ENCODE data around the gene SHISA8. TPM values are rescaled to one million over a fixed set of nuclear protein-coding genes. Genes with fewer than 3 reads are reported as not detected.

SHISA8 gene
- total and polyA plus RNA-seq, 10 of the 15 experiments (the other 5 are each of a cell fraction or from before 2014, with no cell fraction given) = 0.06 to 10.1 (median 0.25) TPM

DNA sequence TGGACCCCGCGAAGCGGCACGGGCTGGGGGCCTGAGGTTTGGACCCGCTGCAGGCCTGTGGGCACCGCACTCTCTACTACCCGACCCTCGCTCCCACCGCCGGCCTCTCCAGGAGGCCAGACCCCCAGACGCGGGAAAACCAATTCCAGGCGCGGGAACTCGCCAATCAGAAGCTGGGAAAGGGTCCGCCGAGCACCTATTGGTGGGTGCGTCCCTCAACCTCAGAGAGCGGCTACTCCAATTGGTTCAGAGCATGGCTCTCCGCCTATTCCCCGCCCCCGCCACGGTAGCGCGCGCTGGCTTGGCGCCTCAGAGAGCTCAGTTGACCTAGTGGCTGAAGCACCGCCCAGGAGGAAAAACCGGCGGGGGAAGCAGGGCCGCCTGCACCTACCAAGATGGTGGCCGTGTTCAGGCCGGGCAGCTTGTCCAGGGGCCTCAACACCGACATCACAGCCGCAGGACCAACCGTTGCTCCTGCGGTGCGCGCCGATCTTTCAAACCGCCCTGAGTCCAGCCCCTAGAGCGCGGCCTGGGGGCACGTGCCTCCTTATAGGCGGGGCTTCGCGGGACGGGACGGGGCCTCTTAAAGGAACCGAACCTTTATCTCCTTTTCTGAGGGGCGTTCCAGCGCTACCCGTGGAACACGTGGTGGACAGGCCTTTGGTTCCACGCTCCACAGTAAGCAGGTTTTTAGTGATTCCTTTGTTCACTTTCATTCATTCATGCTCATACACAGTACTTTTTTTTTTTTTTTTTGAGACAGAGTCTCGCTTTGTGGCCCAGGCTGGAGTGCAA is 32.0 kb upstream of the SHISA8 start, which contains the start of gene CENPM (continued):
- TF ChIP-seq, protein P1, sequence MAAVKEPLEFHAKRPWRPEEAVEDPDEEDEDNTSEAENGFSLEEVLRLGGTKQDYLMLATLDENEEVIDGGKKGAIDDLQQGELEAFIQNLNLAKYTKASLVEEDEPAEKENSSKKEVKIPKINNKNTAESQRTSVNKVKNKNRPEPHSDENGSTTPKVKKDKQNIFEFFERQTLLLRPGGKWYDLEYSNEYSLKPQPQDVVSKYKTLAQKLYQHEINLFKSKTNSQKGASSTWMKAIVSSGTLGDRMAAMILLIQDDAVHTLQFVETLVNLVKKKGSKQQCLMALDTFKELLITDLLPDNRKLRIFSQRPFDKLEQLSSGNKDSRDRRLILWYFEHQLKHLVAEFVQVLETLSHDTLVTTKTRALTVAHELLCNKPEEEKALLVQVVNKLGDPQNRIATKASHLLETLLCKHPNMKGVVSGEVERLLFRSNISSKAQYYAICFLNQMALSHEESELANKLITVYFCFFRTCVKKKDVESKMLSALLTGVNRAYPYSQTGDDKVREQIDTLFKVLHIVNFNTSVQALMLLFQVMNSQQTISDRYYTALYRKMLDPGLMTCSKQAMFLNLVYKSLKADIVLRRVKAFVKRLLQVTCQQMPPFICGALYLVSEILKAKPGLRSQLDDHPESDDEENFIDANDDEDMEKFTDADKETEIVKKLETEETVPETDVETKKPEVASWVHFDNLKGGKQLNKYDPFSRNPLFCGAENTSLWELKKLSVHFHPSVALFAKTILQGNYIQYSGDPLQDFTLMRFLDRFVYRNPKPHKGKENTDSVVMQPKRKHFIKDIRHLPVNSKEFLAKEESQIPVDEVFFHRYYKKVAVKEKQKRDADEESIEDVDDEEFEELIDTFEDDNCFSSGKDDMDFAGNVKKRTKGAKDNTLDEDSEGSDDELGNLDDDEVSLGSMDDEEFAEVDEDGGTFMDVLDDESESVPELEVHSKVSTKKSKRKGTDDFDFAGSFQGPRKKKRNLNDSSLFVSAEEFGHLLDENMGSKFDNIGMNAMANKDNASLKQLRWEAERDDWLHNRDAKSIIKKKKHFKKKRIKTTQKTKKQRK (IDR thresholded peaks at IDR 0.05; ENCODE audit: low read depth, low read length) = no peak
- TF ChIP-seq ZZZ3 (IDR thresholded peaks at IDR 0.05; ENCODE audit: control insufficient read depth, insufficient read length, low read depth) (no peak), ZNF207 (IDR thresholded peaks at IDR 0.05; ENCODE audit: borderline replicate concordance) (peak; percentile 33; the same call in 1 of the 2 replicates), HDAC2 (IDR thresholded peaks at IDR 0.05) (peak; percentile 88; the same call in 1 of the 2 replicates), MEF2A (IDR thresholded peaks at IDR 0.05; ENCODE audit: insufficient read depth, low read depth, low read length) (no peak), CEBPB (IDR thresholded peaks at IDR 0.05; ENCODE audit: borderline replicate concordance in 1 of 2, low read depth in 2 of 2, low read length in 2 of 2) (no peak), MTA2 (IDR thresholded peaks at IDR 0.05; ENCODE audit: low read depth) (no peak), NFXL1 (IDR thresholded peaks at IDR 0.05; ENCODE audit: borderline replicate concordance) (no peak), FOS (IDR thresholded peaks at IDR 0.05; ENCODE audit: borderline replicate concordance, extremely low read depth, insufficient read length) (peak; percentile 91), ZSCAN29 (IDR thresholded peaks at IDR 0.05) (no peak), HDGF (IDR thresholded peaks at IDR 0.05) (peak; percentile 50; the same call in 1 of the 2 replicates), SREBF2 (IDR thresholded peaks at IDR 0.05; ENCODE audit: low read length) (no peak), ZNF384 (IDR thresholded peaks at IDR 0.05; ENCODE audit: borderline replicate concordance, low read depth, low read length) (0 out of 2 replicates have a peak, but pooled peaks have one; percentile 21), EZH2 (IDR thresholded peaks at IDR 0.05; ENCODE audit: borderline replicate concordance, control insufficient read depth, low read depth, low read length) (no peak), TAF1 (IDR thresholded peaks at IDR 0.05; ENCODE audit: borderline replicate concordance, low read depth, low read length) (peak; percentile 52; the same call in 1 of the 2 replicates), CHD1 (IDR thresholded peaks at IDR 0.05; ENCODE audit: low read depth, low read length) (no peak), ZNF622 (IDR thresholded peaks at IDR 0.05) (no peak), PML (IDR thresholded peaks at IDR 0.05; ENCODE audit: low read length) (peak; percentile 38; the same call in 1 of the 2 replicates)
- TF ChIP-seq, protein P2, sequence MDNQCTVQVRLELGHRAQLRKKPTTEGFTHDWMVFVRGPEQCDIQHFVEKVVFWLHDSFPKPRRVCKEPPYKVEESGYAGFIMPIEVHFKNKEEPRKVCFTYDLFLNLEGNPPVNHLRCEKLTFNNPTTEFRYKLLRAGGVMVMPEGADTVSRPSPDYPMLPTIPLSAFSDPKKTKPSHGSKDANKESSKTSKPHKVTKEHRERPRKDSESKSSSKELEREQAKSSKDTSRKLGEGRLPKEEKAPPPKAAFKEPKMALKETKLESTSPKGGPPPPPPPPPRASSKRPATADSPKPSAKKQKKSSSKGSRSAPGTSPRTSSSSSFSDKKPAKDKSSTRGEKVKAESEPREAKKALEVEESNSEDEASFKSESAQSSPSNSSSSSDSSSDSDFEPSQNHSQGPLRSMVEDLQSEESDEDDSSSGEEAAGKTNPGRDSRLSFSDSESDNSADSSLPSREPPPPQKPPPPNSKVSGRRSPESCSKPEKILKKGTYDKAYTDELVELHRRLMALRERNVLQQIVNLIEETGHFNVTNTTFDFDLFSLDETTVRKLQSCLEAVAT (IDR thresholded peaks at IDR 0.05) = no peak
- TF ChIP-seq, protein P3, sequence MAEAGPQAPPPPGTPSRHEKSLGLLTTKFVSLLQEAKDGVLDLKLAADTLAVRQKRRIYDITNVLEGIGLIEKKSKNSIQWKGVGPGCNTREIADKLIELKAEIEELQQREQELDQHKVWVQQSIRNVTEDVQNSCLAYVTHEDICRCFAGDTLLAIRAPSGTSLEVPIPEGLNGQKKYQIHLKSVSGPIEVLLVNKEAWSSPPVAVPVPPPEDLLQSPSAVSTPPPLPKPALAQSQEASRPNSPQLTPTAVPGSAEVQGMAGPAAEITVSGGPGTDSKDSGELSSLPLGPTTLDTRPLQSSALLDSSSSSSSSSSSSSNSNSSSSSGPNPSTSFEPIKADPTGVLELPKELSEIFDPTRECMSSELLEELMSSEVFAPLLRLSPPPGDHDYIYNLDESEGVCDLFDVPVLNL (IDR thresholded peaks at IDR 0.05; ENCODE audit: low read depth, low read length) = peak; percentile 90
- TF ChIP-seq, protein P4, sequence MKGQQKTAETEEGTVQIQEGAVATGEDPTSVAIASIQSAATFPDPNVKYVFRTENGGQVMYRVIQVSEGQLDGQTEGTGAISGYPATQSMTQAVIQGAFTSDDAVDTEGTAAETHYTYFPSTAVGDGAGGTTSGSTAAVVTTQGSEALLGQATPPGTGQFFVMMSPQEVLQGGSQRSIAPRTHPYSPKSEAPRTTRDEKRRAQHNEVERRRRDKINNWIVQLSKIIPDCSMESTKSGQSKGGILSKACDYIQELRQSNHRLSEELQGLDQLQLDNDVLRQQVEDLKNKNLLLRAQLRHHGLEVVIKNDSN (IDR thresholded peaks at IDR 0.05; ENCODE audit: borderline replicate concordance, extremely low read length, insufficient read depth, low read depth, low read length) = peak; percentile 95
- TF ChIP-seq, protein P5, sequence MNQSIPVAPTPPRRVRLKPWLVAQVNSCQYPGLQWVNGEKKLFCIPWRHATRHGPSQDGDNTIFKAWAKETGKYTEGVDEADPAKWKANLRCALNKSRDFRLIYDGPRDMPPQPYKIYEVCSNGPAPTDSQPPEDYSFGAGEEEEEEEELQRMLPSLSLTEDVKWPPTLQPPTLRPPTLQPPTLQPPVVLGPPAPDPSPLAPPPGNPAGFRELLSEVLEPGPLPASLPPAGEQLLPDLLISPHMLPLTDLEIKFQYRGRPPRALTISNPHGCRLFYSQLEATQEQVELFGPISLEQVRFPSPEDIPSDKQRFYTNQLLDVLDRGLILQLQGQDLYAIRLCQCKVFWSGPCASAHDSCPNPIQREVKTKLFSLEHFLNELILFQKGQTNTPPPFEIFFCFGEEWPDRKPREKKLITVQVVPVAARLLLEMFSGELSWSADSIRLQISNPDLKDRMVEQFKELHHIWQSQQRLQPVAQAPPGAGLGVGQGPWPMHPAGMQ (IDR thresholded peaks at IDR 0.05; ENCODE audit: borderline replicate concordance) = no peak
